Activated CD8-positive, alpha-beta T cell treated with anti-CD3 and anti-CD28 coated beads for 36 hours (primary cell): ENCODE data around the gene OGFOD2. TPM values are rescaled to one million over a fixed set of nuclear protein-coding genes. Genes with fewer than 3 reads are reported as not detected.
"Not testable (repeated sequence)": the region's sequence is repeated elsewhere in the genome, so short reads cannot be mapped to it uniquely, and the experiment has no call there.

Experiments
- ATAC-seq: fragments of 200-7000 bp; cut with Tn5 transposase; one replicate; pipeline ENCODE4 v1.10.0; 2021; ENCODE audit warnings: mild to moderate bottlenecking, moderate library complexity
- CTCF ChIA-PET: fragments of 350-600 bp; sonication (Branson Sonifier 250); formaldehyde crosslinking; loops from one replicate; lab custom pipeline; 2021; ENCODE audit warnings: antibody characterized with exemption; lab: Charles Lee
- POLR2A ChIA-PET: fragments of 350-600 bp; sonication (Branson Sonifier 250); formaldehyde crosslinking; loops from one replicate; lab custom pipeline; 2021; ENCODE audit warnings: antibody characterized with exemption; lab: Charles Lee
- DNase-seq: peaks from one replicate; pipeline ENCODE4 v3.0.0-alpha.2; 2020
- H3K27ac Mint-ChIP-seq: one replicate; pipeline ENCODE4 v1.8.0; 2021; ENCODE audit warnings: mild to moderate bottlenecking, mixed read lengths
- H3K27me3 Mint-ChIP-seq: one replicate; pipeline ENCODE4 v1.8.0; 2021; ENCODE audit warnings: mixed read lengths
- H3K36me3 Mint-ChIP-seq: one replicate; pipeline ENCODE4 v1.8.0; 2021; ENCODE audit warnings: low read depth, mixed read lengths
- H3K4me1 Mint-ChIP-seq: one replicate; pipeline ENCODE4 v1.8.0; 2021; ENCODE audit warnings: low read depth, mixed read lengths
- H3K4me3 Mint-ChIP-seq: one replicate; pipeline ENCODE4 v1.8.0; 2021; ENCODE audit warnings: mild to moderate bottlenecking, moderate library complexity, mixed read lengths
- H3K9me3 Mint-ChIP-seq: one replicate; pipeline ENCODE4 v1.8.0; 2021; ENCODE audit warnings: mixed read lengths
- intact Hi-C: fragments of 100-400 bp; cut with micrococcal nuclease; formaldehyde crosslinking; loops from one replicate; pipeline ENCODE4 v1.10.0; 2022
- total RNA-seq, 2 experiments: library from RNA; stranded (reverse); gene quantifications; one replicate each; pipeline ENCODE4 v1.2.3, GENCODE V29; 2021
- TF ChIP-seq, protein P1 (sequence below): fragments of 200-600 bp; IDR thresholded peaks from one replicate; pipeline ENCODE4 v1.8.0; 2022; ENCODE audit warnings: antibody characterized with exemption, mild to moderate bottlenecking

The OGFOD2 gene
- total RNA-seq, 2 experiments from 2014 or later = 27.1 to 31.5 TPM

DNA sequence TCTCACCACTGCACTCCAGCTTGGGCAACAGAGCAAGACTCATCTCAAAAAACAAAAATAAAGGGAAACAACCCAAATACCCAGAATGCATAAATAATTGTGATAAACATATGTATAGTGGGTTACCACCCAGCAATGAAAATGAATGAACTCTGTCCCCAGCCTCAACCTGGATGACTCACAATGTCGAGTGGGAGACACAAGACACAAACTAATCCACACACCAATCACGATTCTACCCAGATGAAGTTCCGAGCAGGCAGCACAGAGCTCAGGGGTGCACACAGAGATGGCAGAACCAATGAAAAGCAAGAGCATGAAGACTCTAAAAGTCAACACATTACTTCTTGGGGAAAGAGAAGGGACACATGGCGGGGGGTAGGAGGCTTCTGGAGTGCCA is 35.9 kb upstream of the OGFOD2 start:
- ChIA-PET CTCF (no interaction called here), POLR2A (interaction anchor here (0.9 kb wide), 1 partner anchor 103 kb away, joined by 3 read pairs; no protein-coding TSS in a partner anchor)
- ATAC-seq (no peak), DNase-seq (no peak)
- intact Hi-C loops = no loop called here
- no peak overlapping the region for H3K4me3 Mint-ChIP-seq
- TF ChIP-seq, protein P1, sequence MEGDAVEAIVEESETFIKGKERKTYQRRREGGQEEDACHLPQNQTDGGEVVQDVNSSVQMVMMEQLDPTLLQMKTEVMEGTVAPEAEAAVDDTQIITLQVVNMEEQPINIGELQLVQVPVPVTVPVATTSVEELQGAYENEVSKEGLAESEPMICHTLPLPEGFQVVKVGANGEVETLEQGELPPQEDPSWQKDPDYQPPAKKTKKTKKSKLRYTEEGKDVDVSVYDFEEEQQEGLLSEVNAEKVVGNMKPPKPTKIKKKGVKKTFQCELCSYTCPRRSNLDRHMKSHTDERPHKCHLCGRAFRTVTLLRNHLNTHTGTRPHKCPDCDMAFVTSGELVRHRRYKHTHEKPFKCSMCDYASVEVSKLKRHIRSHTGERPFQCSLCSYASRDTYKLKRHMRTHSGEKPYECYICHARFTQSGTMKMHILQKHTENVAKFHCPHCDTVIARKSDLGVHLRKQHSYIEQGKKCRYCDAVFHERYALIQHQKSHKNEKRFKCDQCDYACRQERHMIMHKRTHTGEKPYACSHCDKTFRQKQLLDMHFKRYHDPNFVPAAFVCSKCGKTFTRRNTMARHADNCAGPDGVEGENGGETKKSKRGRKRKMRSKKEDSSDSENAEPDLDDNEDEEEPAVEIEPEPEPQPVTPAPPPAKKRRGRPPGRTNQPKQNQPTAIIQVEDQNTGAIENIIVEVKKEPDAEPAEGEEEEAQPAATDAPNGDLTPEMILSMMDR = no peak
- H3K9me3 Mint-ChIP-seq = no peaks in the 10 kb centered on the region
- peaks cover 6% of the 10 kb centered on the region for H3K4me1 Mint-ChIP-seq
- no peaks in the 10 kb centered on the region for H3K27me3 Mint-ChIP-seq
- no peak overlapping the region for H3K27ac Mint-ChIP-seq
- no peaks in the 10 kb centered on the region for H3K36me3 Mint-ChIP-seq

DNA sequence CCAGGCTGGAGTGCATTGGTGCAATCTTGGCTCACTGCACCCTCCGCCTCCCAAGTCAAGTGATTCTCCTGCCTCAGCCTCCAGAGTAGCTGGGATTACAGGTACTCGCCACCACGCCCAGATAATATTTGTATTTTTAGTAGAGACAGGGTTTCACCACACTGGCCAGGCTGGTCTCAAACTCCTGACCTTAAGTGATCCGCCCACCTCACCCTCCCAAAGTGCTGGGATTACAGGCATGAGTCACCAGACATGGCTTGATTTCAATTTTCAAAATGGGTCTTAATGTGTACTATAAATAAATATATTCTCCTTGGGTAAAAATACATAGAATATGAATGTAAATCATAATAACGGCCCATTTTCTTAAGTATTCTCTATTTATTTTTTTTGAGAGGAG is 33.7 kb upstream of the OGFOD2 start:
- not testable (repeated sequence) for H3K27ac Mint-ChIP-seq
- H3K4me1 Mint-ChIP-seq = peaks cover 11% of the 10 kb centered on the region

DNA sequence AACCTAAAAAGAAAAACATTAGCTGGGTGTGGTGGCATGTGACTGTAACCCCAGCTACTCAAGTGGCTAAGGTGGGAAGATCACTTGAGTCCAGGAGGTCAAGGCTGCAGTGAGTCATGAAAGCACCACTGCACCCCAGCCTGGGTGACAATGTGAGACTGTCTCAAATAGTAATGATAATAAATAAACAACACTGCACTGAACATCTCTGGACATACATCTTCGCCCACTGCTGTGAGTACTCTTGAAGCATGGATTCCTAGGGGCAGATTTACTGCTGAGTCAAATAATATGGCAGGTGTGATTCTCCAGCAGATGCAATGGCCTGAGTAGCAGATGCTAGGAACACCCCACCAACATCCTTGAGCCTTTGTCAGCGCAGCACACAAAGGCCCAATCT is 32.4 kb upstream of the OGFOD2 start:
- Mint-ChIP-seq H3K4me1 (peaks cover 23% of the 10 kb centered on the region), H3K36me3 (no peaks in the 10 kb centered on the region), H3K9me3 (no peaks in the 10 kb centered on the region), H3K4me3 (no peak overlapping the region), H3K27me3 (no peaks in the 10 kb centered on the region), H3K27ac (no peak overlapping the region)
- ChIA-PET CTCF (no interaction called here), POLR2A (interaction anchor here (1.9 kb wide), 1 partner anchor 12 kb away, joined by 4 read pairs; no protein-coding TSS in a partner anchor)
- ATAC-seq (no peak), DNase-seq (no peak)
- intact Hi-C loops = no loop called here
- TF ChIP-seq, protein P1 = no peak

More for the DNA sequence above, 33.7 kb upstream of the OGFOD2 start:
- H3K36me3 Mint-ChIP-seq, H3K27me3 Mint-ChIP-seq, POLR2A ChIA-PET, H3K4me3 Mint-ChIP-seq, ATAC-seq, intact Hi-C loops, H3K9me3 Mint-ChIP-seq, DNase-seq, CTCF ChIA-PET: not testable (repeated sequence)

DNA sequence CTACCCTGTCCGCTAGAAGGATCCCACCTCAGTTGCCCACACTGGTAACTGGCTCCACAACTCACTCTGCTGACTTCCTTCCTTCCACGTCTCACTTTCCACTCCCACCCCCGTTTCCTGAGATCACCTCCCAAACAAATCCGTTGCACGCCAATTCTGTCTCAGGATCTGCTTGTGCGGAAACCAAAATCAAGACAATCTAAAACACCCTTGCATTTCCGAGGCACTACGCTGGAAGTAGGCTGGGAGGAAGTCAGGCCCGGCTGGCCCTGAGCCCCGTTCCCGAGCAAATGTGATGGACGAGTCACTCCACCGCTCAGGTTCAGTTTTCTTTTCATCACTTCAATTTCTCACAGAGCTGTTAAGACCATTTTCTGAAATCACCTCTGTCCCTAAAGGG is 31.8 kb upstream of the OGFOD2 start:
- POLR2A ChIA-PET = interaction anchor here (0.9 to 1.9 kb wide), 2 partner anchors 9 to 13 kb away, joined by 3 to 4 read pairs; no protein-coding TSS in a partner anchor
- no peak overlapping the region for H3K4me3 Mint-ChIP-seq
- no peaks in the 10 kb centered on the region for H3K36me3 Mint-ChIP-seq
- intact Hi-C loops = no loop called here
- ATAC-seq (no peak), DNase-seq (no peak)
- peaks cover 25% of the 10 kb centered on the region for H3K4me1 Mint-ChIP-seq
- TF ChIP-seq, protein P1 = no peak
- no peak overlapping the region for H3K27ac Mint-ChIP-seq
- H3K9me3 Mint-ChIP-seq = no peaks in the 10 kb centered on the region
- CTCF ChIA-PET = no interaction called here
- H3K27me3 Mint-ChIP-seq = peaks cover under 1% of the 10 kb centered on the region

DNA sequence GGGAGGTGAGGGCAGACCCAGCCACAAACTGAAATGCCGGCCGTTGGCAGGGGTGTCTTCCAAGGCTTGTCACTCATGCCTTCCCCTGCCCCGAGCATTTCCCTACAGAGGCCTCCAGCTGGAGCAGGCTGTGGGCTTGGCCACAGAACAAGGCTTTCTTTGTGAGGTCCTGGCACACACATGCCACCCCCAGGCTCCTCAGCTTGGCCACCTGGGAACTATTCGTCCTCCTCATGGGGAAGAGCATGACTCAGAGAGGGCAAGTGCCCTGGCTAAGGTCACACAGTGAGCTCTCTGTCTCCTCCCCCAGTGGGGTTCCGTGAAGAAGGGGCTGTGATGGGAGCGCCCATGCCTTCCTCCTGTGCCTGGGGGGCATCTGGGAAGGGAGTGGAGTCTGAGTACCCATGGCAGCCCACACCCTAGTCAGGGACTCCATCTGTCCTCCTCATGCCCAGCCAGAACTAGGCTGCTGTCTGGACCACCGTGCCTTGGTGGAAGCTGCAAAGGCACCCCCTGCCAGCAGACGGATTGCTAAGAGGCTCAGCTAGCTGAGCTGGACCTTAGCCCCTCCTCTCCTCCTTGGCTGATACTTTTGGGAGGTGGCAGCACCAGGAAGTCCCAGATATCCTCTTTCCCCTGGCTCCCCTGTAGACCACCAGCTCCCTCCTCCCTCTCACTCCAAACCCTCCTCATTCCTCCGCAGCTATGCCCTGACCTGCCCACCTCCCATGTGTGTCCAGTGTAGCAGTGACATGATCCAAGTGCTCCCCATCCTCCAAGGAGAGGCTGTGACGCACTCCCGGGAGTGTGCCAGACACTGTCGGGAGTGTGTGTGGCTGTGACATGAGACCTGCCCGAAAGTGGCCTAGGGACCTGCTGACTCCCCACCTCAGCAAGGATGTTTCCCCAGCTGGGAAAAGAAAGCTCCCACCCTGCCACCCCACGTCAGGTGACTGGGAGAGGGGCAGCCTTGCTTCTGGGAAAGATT is 30.1 kb upstream of the OGFOD2 start:
- CTCF ChIA-PET = interaction anchor here (0.8 to 1.9 kb wide), 4 partner anchors 65 to 151 kb away, joined by 3 to 7 read pairs (median 4); no protein-coding TSS in a partner anchor
- ATAC-seq (no peak), DNase-seq (no peak)
- Mint-ChIP-seq H3K36me3 (no peaks in the 10 kb centered on the region), H3K9me3 (no peaks in the 10 kb centered on the region), H3K27ac (no peak overlapping the region), H3K4me1 (peaks cover 26% of the 10 kb centered on the region), H3K4me3 (no peak overlapping the region), H3K27me3 (peaks cover 2% of the 10 kb centered on the region)
- TF ChIP-seq, protein P1 = no peak
- intact Hi-C loops = no loop called here
- POLR2A ChIA-PET = interaction anchor here (0.5 to 1.9 kb wide), 4 partner anchors 14 to 44 kb away, joined by 3 to 4 read pairs (median 4); no protein-coding TSS in a partner anchor
